Mesendoderm (in vitro differentiated cells): ENCODE measurements around the gene SMPD3.

ENCODE experiments used
- DNase-seq: peaks from one replicate; pipeline ENCODE4 v3.0.0; 2013
- H2AK5ac ChIP-seq: 2 replicates; pipeline ENCODE4 v1.6.1; 2013; ENCODE audit warnings: low read length, inconsistent platforms
- H2BK120ac ChIP-seq: 2 replicates; pipeline ENCODE4 v1.6.1; 2013; ENCODE audit warnings: low read depth, mild to moderate bottlenecking, low read length, moderate library complexity, mixed read lengths
- H2BK15ac ChIP-seq: replicated peaks from 2 replicates; pipeline ENCODE4 v1.6.1; 2013; ENCODE audit warnings: low read depth, mild to moderate bottlenecking, moderate library complexity
- H2BK5ac ChIP-seq: 2 replicates; pipeline ENCODE4 v1.6.1; 2013; ENCODE audit warnings: low read length, inconsistent platforms
- H3K18ac ChIP-seq: 2 replicates; pipeline ENCODE4 v1.6.1; 2013; ENCODE audit warnings: mild to moderate bottlenecking, low read length, mixed read lengths
- H3K23ac ChIP-seq: one replicate; pipeline ENCODE4 v1.6.1; 2013; ENCODE audit warnings: low read length
- H3K27ac ChIP-seq: 2 replicates; pipeline ENCODE4 v1.5.1; 2013; ENCODE audit warnings: low read depth, mild to moderate bottlenecking, inconsistent platforms, low read length, moderate library complexity
- H3K27me3 ChIP-seq: 2 replicates; pipeline ENCODE4 v1.6.1; 2013; ENCODE audit warnings: low read length, control low read depth, mild to moderate bottlenecking, inconsistent platforms; ENCODE audit not compliant: insufficient read depth, poor library complexity
- H3K36me3 ChIP-seq: 2 replicates; pipeline ENCODE4 v1.6.1; 2013; ENCODE audit warnings: low read length, inconsistent platforms; ENCODE audit not compliant: control insufficient read depth, insufficient read depth
- H3K4ac ChIP-seq: one replicate; pipeline ENCODE4 v1.6.1; 2013; ENCODE audit warnings: low read depth, mild to moderate bottlenecking, low read length, moderate library complexity
- H3K4me1 ChIP-seq: 2 replicates; pipeline ENCODE4 v1.6.1; 2013; ENCODE audit warnings: low read depth, low read length, inconsistent platforms; ENCODE audit not compliant: control insufficient read depth
- H3K4me2 ChIP-seq: 2 replicates; pipeline ENCODE4 v1.6.1; 2013; ENCODE audit warnings: low read length
- H3K4me3 ChIP-seq: 2 replicates; pipeline ENCODE4 v1.5.1; 2013; ENCODE audit warnings: mild to moderate bottlenecking, low read length
- H3K56ac ChIP-seq: one replicate; pipeline ENCODE4 v1.6.1; 2013; ENCODE audit warnings: low read length
- H3K79me1 ChIP-seq: 2 replicates; pipeline ENCODE4 v1.6.1; 2013; ENCODE audit warnings: low read length, inconsistent platforms
- H3K79me2 ChIP-seq: 2 replicates; pipeline ENCODE4 v1.6.1; 2013; ENCODE audit warnings: mild to moderate bottlenecking, low read length; ENCODE audit not compliant: control insufficient read depth, insufficient read depth
- H3K9ac ChIP-seq: 2 replicates; pipeline ENCODE4 v1.6.1; 2013; ENCODE audit warnings: low read length, inconsistent platforms
- H4K5ac ChIP-seq: one replicate; pipeline ENCODE4 v1.6.1; 2013; ENCODE audit warnings: low read length
- H4K8ac ChIP-seq: one replicate; pipeline ENCODE4 v1.6.1; 2013; ENCODE audit warnings: low read depth, mild to moderate bottlenecking, control low read depth, low read length, moderate library complexity
- WGBS: extraction: QIAGEN DNeasy Blood & Tissue Kit; methylation state at CpG from one replicate; pipeline ENCODE4 v1.1.7; 2013; ENCODE audit warnings: low lambda C conversion rate, missing lambda C conversion rate; ENCODE audit not compliant: insufficient coverage; ENCODE audit errors: extremely low coverage; 5-methylcytosine and 5-hydroxymethylcytosine counted together

The SMPD3 gene

DNA sequence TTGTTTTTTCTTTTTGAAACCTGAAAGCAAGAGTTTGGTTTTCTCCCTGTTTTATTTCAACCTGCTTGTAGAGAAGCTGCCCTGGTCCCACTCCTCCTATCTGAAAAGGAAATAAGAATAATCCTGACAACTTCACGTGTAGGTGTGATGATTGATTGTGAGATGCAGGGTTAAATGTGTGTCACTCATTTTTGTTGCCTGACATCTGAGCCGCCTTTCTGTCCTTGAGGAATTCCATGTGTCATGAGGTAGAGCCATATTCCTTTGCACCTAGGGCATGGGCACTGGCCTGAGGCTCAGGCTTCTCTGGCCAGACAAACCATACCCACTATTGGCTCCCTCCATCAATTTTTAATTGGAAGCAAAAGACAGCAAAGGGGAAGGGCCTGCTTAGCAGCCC, 10.2 kb upstream of the SMPD3 start:
- no peak overlapping the region for H3K23ac ChIP-seq
- H3K27me3 ChIP-seq: no peaks in the 10 kb centered on the region
- H3K79me1 ChIP-seq: no peaks in the 10 kb centered on the region
- no peak overlapping the region for H3K9ac ChIP-seq
- no peak overlapping the region for H3K27ac ChIP-seq
- H3K18ac ChIP-seq: no peak overlapping the region
- H4K5ac ChIP-seq: no peak overlapping the region
- no peaks in the 10 kb centered on the region for H3K36me3 ChIP-seq
- H2BK120ac ChIP-seq: no peak overlapping the region
- H4K8ac ChIP-seq: no peak overlapping the region
- no peak overlapping the region for H2BK15ac ChIP-seq
- H3K79me2 ChIP-seq: no peaks in the 10 kb centered on the region
- H3K4me1 ChIP-seq: no peaks in the 10 kb centered on the region
- H3K4me3 ChIP-seq: no peak overlapping the region
- H2AK5ac ChIP-seq: no peak overlapping the region
- H3K4me2 ChIP-seq: no peak overlapping the region
- no peak for DNase-seq
- no peak overlapping the region for H3K4ac ChIP-seq
- no peak overlapping the region for H3K56ac ChIP-seq
- WGBS: no CpG with 5 or more reads among the region's 2 CpGs
- no peak overlapping the region for H2BK5ac ChIP-seq

DNA sequence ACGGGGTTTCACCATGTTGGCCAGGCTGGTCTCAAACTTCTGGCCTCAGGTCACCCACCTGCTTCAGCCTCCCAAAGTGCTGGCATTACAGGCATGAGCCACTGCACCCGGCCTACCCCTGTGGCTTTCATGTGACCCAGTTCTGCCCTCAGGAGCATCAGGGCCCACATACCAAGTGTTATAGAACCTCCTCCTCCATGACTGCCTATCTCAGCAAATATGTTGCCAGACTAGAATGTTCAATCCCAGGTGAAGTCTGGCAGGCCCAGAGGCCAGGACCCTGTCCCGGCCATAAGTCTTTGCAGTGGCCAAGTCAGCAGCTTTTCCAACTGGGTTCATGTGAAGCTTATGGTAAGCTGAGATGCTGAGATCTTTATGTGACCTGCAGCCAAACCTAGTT, 9.8 kb upstream of the SMPD3 start:
- Histone ChIP-seq H3K4ac (no peak overlapping the region), H3K4me1 (no peaks in the 10 kb centered on the region), H3K79me1 (no peaks in the 10 kb centered on the region), H2AK5ac (no peak overlapping the region), H3K23ac (no peak overlapping the region), H4K8ac (no peak overlapping the region), H2BK15ac (no peak overlapping the region), H3K4me3 (no peak overlapping the region), H3K36me3 (no peaks in the 10 kb centered on the region), H2BK5ac (no peak overlapping the region), H3K4me2 (no peak overlapping the region), H3K9ac (no peak overlapping the region), H3K27me3 (no peaks in the 10 kb centered on the region), H2BK120ac (no peak overlapping the region), H3K56ac (no peak overlapping the region), H4K5ac (no peak overlapping the region), H3K27ac (no peak overlapping the region), H3K18ac (no peak overlapping the region), H3K79me2 (no peaks in the 10 kb centered on the region)
- no CpG with 5 or more reads among the region's 3 CpGs for WGBS
- DNase-seq: no peak

DNA sequence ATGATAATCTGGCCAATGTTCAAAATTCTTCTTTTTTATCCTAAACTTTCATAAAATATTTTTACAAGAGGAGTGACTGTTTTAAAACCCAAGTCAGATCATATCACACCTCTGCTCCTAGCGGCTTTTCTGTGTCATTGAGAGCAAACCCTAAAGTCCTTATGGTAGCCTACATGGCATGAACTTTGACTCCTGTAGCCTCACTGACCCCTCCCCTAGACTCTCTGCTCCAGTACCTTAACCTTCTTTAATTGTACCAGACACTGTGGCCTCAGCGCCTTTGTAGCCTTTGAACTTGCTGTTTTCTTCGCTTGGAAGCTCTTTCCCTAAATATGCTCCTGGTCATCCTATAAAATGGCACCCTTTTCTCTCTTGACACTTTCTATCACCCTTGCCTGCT, 7.3 kb upstream of the SMPD3 start:
- H4K5ac ChIP-seq: no peak overlapping the region
- no peaks in the 10 kb centered on the region for H3K36me3 ChIP-seq
- no peak overlapping the region for H2AK5ac ChIP-seq
- H3K79me2 ChIP-seq: no peaks in the 10 kb centered on the region
- H3K27ac ChIP-seq: no peak overlapping the region
- H3K23ac ChIP-seq: no peak overlapping the region
- H3K9ac ChIP-seq: no peak overlapping the region
- WGBS: no CpG with 5 or more reads among the region's 3 CpGs
- no peak overlapping the region for H2BK5ac ChIP-seq
- H3K4me1 ChIP-seq: no peaks in the 10 kb centered on the region
- no peak overlapping the region for H3K56ac ChIP-seq
- no peak overlapping the region for H2BK15ac ChIP-seq
- H3K4ac ChIP-seq: no peak overlapping the region
- H3K27me3 ChIP-seq: no peaks in the 10 kb centered on the region
- H3K4me2 ChIP-seq: no peak overlapping the region
- no peak for DNase-seq
- no peak overlapping the region for H4K8ac ChIP-seq
- no peak overlapping the region for H2BK120ac ChIP-seq
- H3K4me3 ChIP-seq: no peak overlapping the region
- no peak overlapping the region for H3K18ac ChIP-seq
- no peaks in the 10 kb centered on the region for H3K79me1 ChIP-seq

DNA sequence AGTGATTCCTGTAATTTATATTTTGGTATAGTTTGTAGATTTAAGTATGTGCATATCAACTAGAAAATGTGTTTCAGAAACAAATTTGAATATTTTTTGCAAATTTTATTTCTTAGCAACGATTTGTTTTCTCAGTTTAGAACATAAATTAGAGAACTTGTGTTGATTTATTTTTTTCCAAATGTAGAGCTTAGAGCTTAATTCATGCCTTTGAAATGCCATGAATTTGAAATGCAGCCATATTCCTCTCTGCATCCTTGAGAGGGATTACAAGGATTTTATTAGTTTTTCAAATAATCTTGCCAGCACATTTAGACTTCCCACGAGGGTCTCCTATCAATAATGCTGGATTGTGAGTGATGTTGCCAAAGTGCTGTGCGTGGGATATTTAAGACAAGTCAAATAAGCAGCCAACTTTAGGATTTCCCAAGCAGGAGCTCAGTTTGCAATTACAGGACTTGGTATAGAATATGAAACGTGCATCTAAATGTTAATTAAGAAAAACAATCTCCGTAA, 6.7 kb upstream of the SMPD3 start:
- Histone ChIP-seq H4K8ac (no peak overlapping the region), H3K56ac (no peak overlapping the region), H3K9ac (no peak overlapping the region), H3K79me2 (no peaks in the 10 kb centered on the region), H3K27ac (no peak overlapping the region), H3K23ac (no peak overlapping the region), H3K79me1 (no peaks in the 10 kb centered on the region), H3K4me2 (no peak overlapping the region), H3K4me3 (no peak overlapping the region), H3K27me3 (no peaks in the 10 kb centered on the region), H3K4me1 (no peaks in the 10 kb centered on the region), H2AK5ac (no peak overlapping the region), H2BK5ac (no peak overlapping the region), H2BK15ac (no peak overlapping the region), H2BK120ac (no peak overlapping the region), H3K18ac (no peak overlapping the region), H4K5ac (no peak overlapping the region), H3K4ac (no peak overlapping the region), H3K36me3 (no peaks in the 10 kb centered on the region)
- DNase-seq: no peak
- no CpG with 5 or more reads among the region's 5 CpGs for WGBS

DNA sequence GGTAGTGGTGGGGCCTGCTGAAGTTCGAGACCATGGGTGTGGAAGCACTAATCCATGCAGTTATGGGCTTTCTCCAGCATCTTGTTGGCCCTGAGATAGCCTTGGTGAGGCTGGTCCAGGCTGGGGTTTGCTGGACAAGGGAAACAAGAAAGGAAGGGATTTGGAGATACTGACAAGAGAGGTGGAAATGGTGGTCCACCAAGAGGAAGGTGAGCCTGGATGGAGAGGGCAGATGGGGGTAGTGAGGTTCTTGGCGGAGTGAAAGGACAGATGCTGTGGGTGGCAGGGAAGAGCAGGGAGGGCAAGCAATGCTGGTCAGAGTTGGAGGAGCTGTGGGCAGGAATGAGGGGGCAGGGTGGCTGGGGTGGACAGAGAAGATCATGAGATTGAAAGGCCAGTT, 5.5 kb upstream of the SMPD3 start:
- no peak overlapping the region for H3K9ac ChIP-seq
- H3K36me3 ChIP-seq: no peaks in the 10 kb centered on the region
- no peak overlapping the region for H3K56ac ChIP-seq
- no peak overlapping the region for H3K4me2 ChIP-seq
- H3K23ac ChIP-seq: no peak overlapping the region
- no peak overlapping the region for H4K5ac ChIP-seq
- no peaks in the 10 kb centered on the region for H3K4me1 ChIP-seq
- no peak overlapping the region for H3K27ac ChIP-seq
- DNase-seq: no peak
- no peak overlapping the region for H2BK15ac ChIP-seq
- H3K4ac ChIP-seq: no peak overlapping the region
- no peak overlapping the region for H2AK5ac ChIP-seq
- H3K27me3 ChIP-seq: no peaks in the 10 kb centered on the region
- H3K4me3 ChIP-seq: no peak overlapping the region
- H3K79me2 ChIP-seq: no peaks in the 10 kb centered on the region
- no peak overlapping the region for H4K8ac ChIP-seq
- H3K18ac ChIP-seq: no peak overlapping the region
- no peak overlapping the region for H2BK120ac ChIP-seq
- no peak overlapping the region for H2BK5ac ChIP-seq
- no CpG with 5 or more reads among the region's 2 CpGs for WGBS
- no peaks in the 10 kb centered on the region for H3K79me1 ChIP-seq

DNA sequence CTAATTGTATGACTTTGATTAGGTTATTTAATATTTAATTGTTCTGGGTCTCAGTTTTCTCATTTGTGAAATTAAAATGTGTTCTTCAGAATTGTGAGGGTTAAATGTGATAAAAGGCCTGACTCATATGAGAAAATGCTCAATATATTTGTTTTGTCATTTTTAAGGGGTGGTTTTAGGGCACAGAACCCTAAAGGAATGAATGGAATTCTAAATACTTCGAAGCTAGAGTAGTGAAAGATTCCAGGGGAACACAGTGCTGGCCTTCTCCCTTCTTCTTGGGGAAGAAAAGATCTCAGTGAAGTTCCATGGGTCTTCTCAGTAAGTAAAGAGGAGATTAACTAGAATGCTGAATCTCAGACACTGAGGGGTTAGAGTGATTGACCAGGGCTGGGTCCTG, 3.9 kb upstream of the SMPD3 start:
- Histone ChIP-seq H3K4me2 (no peak overlapping the region), H3K23ac (no peak overlapping the region), H4K8ac (no peak overlapping the region), H4K5ac (no peak overlapping the region), H3K56ac (no peak overlapping the region), H3K9ac (no peak overlapping the region), H3K27me3 (no peaks in the 10 kb centered on the region), H3K27ac (no peak overlapping the region), H2BK120ac (no peak overlapping the region), H3K36me3 (no peaks in the 10 kb centered on the region), H3K4me3 (no peak overlapping the region), H3K18ac (no peak overlapping the region), H3K79me1 (no peaks in the 10 kb centered on the region), H2BK15ac (no peak overlapping the region), H3K79me2 (no peaks in the 10 kb centered on the region), H3K4ac (no peak overlapping the region), H2AK5ac (no peak overlapping the region), H2BK5ac (no peak overlapping the region), H3K4me1 (no peaks in the 10 kb centered on the region)
- DNase-seq: peak; percentile 41
- no CpG with 5 or more reads among the region's 1 CpG for WGBS
